Endothelial cell of umbilical vein (primary cell): Measurements from ENCODE around the gene KLHL24.
"Not testable (repeated sequence)": the region's sequence is repeated elsewhere in the genome, so short reads cannot be mapped to it uniquely, and the experiment has no call there.

Experiments used
- EZH2 ChIP-seq: IDR thresholded peaks from 2 replicates; pipeline ENCODE4 v1.6.1; 2012; ENCODE audit warnings: borderline replicate concordance, low read depth, mild to moderate bottlenecking, moderate library complexity, low read length, inconsistent platforms; ENCODE audit not compliant: severe bottlenecking
- FOS ChIP-seq: IDR thresholded peaks from 2 replicates; pipeline ENCODE4 v1.6.1; 2011; ENCODE audit warnings: mild to moderate bottlenecking, low read length, moderate library complexity, borderline replicate concordance; ENCODE audit not compliant: insufficient read depth
- GATA2 ChIP-seq: IDR thresholded peaks from 2 replicates; pipeline ENCODE4 v1.7.0; 2011; ENCODE audit warnings: low read depth, mild to moderate bottlenecking, moderate library complexity, mixed read lengths, low read length; ENCODE audit not compliant: insufficient read length, insufficient read depth
- JUN ChIP-seq: IDR thresholded peaks from 2 replicates; pipeline ENCODE4 v1.6.1; 2011; ENCODE audit warnings: borderline replicate concordance, low read depth; ENCODE audit not compliant: insufficient read length, insufficient read depth
- MYC ChIP-seq: IDR thresholded peaks from one replicate; pipeline ENCODE4 v1.6.1; 2011; ENCODE audit warnings: mild to moderate bottlenecking, low read depth, low read length
- POLR2A ChIP-seq: IDR thresholded peaks from 2 replicates; pipeline ENCODE4 v1.6.1; 2012; ENCODE audit warnings: low read depth, mild to moderate bottlenecking, control low read depth, low read length
- POLR2AphosphoS5 ChIP-seq: IDR thresholded peaks from 2 replicates; pipeline ENCODE4 v1.6.1; 2012; ENCODE audit warnings: low read depth, mild to moderate bottlenecking, control low read depth, low read length, moderate library complexity; ENCODE audit not compliant: insufficient read depth
- TF ChIP-seq, protein P1 (sequence below), 2 donors: IDR thresholded peaks; 1 replicate in 1 of 2; 2 replicates in 1 of 2; pipeline ENCODE4 v1.5.1; 2011; ENCODE audit warnings: low read length in 2 of 2, mild to moderate bottlenecking in 2 of 2, moderate library complexity in 2 of 2, control low read depth in 1 of 2, inconsistent platforms in 1 of 2, low read depth in 1 of 2; ENCODE audit not compliant: insufficient read depth in 1 of 2; ENCODE audit errors: extremely low read depth in 1 of 2
- TF ChIP-seq, protein P2 (sequence below): IDR thresholded peaks from 2 replicates; pipeline ENCODE4 v1.6.1; 2011; ENCODE audit not compliant: insufficient read depth, insufficient read length

DNA sequence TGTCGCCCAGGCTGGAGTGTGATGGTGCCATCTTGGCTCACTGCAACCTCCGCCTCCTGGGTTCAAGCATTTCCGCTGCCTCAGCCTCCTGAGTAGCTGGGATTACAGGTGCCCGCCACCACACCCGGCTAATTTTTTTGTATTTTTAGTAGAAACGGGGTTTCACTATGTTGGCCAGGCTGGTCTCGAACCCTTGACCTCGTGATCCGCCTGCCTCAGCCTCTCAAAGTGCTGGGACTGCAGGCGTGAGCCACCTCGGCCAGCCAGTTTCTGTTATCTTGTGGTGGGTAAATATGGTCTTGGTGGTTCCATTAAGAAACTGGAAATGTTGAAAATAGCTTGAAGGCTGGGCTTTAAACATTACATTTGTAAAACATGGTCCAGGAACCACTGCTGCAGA, 5.2 kb downstream of the KLHL24 start:
- not testable (repeated sequence) for TF ChIP-seq POLR2A, JUN, EZH2, POLR2AphosphoS5, GATA2, MYC, FOS
- TF ChIP-seq, protein P1, sequence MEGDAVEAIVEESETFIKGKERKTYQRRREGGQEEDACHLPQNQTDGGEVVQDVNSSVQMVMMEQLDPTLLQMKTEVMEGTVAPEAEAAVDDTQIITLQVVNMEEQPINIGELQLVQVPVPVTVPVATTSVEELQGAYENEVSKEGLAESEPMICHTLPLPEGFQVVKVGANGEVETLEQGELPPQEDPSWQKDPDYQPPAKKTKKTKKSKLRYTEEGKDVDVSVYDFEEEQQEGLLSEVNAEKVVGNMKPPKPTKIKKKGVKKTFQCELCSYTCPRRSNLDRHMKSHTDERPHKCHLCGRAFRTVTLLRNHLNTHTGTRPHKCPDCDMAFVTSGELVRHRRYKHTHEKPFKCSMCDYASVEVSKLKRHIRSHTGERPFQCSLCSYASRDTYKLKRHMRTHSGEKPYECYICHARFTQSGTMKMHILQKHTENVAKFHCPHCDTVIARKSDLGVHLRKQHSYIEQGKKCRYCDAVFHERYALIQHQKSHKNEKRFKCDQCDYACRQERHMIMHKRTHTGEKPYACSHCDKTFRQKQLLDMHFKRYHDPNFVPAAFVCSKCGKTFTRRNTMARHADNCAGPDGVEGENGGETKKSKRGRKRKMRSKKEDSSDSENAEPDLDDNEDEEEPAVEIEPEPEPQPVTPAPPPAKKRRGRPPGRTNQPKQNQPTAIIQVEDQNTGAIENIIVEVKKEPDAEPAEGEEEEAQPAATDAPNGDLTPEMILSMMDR (IDR thresholded peaks at IDR 0.05; ENCODE audit: extremely low read depth in 1 of 2, insufficient read depth in 1 of 2, low read depth in 1 of 2, low read length in 2 of 2), result not testable (repeated sequence)
- TF ChIP-seq, protein P2, sequence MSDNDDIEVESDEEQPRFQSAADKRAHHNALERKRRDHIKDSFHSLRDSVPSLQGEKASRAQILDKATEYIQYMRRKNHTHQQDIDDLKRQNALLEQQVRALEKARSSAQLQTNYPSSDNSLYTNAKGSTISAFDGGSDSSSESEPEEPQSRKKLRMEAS, result not testable (repeated sequence)
